ENCODE results near the gene ZCCHC9. TPM values are rescaled to one million over a fixed set of nuclear protein-coding genes. Genes with fewer than 3 reads are reported as not detected.
"Not testable (repeated sequence)": the region's sequence is repeated elsewhere in the genome, so short reads cannot be mapped to it uniquely, and the experiment has no call there.

The ZCCHC9 gene
- polyA plus RNA-seq, 1 experiment = 10.7 TPM

DNA sequence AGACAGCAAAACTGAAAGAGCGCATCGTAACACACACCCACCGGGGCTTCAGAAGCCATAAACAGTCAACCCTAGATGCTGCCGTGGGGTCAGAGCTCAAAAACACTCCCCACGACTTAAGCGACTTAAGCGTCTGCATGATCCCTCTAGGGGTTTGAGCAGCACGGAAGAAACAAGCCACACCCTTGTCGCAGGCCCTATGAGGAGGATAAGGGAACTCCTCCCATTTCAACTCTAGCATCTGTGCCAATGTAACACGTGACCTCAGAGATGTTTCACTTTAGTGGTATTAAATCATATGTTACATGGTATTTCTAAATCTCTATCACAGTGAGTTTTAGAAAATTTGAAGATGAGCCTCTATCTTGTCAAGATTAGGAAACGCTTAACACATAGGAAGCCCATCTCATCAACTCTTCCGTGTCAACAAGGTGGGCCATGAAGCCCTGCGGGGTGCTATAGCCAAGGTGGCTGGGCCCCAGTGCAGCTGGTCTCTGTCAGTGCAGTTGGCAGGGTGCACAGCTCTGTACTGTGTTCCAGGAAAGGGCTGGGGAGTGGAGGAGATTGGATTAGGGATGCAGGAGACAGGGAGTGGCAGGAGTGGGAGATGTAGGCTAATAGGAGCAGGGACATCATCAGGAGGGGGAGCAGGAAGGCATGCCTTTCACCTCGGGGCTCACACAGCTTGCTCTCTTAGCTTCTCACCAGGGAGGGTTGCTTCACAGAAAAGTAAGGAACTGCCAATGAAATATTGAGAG lies 33.1 kb downstream of the ZCCHC9 start:
- H3K27me3 ChIP-seq (ENCODE audit: control insufficient read depth, insufficient read depth, low read length) = no peaks in the 10 kb centered on the region
- ChIA-PET CTCF (interaction anchor here (1.0 kb wide), 1 partner anchor 15 kb away, joined by 3 read pairs; no protein-coding TSS in a partner anchor), POLR2A (no interaction called here)
- no peak overlapping the region for H3K4me3 ChIP-seq (ENCODE audit: low read depth, low read length)
- TF ChIP-seq, protein P1, sequence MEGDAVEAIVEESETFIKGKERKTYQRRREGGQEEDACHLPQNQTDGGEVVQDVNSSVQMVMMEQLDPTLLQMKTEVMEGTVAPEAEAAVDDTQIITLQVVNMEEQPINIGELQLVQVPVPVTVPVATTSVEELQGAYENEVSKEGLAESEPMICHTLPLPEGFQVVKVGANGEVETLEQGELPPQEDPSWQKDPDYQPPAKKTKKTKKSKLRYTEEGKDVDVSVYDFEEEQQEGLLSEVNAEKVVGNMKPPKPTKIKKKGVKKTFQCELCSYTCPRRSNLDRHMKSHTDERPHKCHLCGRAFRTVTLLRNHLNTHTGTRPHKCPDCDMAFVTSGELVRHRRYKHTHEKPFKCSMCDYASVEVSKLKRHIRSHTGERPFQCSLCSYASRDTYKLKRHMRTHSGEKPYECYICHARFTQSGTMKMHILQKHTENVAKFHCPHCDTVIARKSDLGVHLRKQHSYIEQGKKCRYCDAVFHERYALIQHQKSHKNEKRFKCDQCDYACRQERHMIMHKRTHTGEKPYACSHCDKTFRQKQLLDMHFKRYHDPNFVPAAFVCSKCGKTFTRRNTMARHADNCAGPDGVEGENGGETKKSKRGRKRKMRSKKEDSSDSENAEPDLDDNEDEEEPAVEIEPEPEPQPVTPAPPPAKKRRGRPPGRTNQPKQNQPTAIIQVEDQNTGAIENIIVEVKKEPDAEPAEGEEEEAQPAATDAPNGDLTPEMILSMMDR (IDR thresholded peaks at IDR 0.05; ENCODE audit: insufficient read depth, low read depth, low read length) = no peak
- no peak for DNase-seq (ENCODE audit: low read depth)
- no peaks in the 10 kb centered on the region for H3K36me3 ChIP-seq (ENCODE audit: control insufficient read depth, insufficient read depth, low read length)

DNA sequence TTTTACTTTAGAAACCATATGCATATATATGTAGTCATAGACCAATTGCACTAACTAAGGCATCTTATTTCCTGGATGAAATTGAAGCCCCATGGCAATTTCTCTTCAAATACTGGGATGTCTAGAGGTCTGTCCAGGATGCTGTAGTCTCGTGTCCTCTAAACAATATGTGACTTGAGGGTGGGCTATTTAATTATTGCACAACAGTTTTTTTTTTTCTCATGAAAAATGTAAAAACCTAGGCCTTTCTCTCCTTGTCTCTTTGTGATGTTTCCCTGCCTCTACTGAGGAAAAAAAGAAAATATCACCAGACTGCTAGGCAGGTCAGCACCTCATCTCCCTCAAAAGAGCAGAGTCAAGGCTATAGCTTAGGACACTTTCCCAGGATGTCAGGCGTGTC lies 34.6 kb downstream of the ZCCHC9 start:
- TF ChIP-seq, protein P1 (IDR thresholded peaks at IDR 0.05; ENCODE audit: insufficient read depth, low read depth, low read length) = no peak
- CTCF ChIA-PET = interaction anchor here (1.1 kb wide), 1 partner anchor 17 kb away, joined by 3 read pairs; no protein-coding TSS in a partner anchor
- POLR2A ChIA-PET = no interaction called here
- Histone ChIP-seq H3K4me3 (ENCODE audit: low read depth, low read length) (no peak overlapping the region), H3K36me3 (ENCODE audit: control insufficient read depth, insufficient read depth, low read length) (no peaks in the 10 kb centered on the region), H3K27me3 (ENCODE audit: control insufficient read depth, insufficient read depth, low read length) (no peaks in the 10 kb centered on the region)
- DNase-seq (ENCODE audit: low read depth) = no peak

DNA sequence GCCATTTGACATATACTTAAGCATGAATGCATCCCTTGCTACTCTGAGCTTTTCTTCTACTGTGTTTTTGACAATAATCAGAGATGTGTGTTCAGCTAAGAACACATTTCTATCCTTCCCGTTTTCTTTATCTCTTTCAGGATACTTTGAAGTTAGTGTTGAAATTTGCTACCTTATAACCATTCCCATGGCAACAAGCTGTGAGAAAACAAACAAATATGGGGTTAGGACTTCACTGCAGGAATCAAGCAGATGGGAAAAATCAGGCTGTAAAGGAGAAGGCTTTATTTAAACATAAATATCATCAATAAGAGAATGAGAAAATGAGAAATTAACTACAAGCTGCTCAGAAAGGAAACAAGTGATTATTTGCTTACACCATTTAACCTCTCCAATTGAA lies 35.2 kb downstream of the ZCCHC9 start:
- DNase-seq (ENCODE audit: low read depth) = no peak
- no peaks in the 10 kb centered on the region for H3K27me3 ChIP-seq (ENCODE audit: control insufficient read depth, insufficient read depth, low read length)
- no peaks in the 10 kb centered on the region for H3K36me3 ChIP-seq (ENCODE audit: control insufficient read depth, insufficient read depth, low read length)
- ChIA-PET CTCF (interaction anchor here (1.1 kb wide), 1 partner anchor 18 kb away, joined by 3 read pairs; no protein-coding TSS in a partner anchor), POLR2A (no interaction called here)
- H3K4me3 ChIP-seq (ENCODE audit: low read depth, low read length) = no peak overlapping the region
- TF ChIP-seq, protein P1 (IDR thresholded peaks at IDR 0.05; ENCODE audit: insufficient read depth, low read depth, low read length) = no peak

DNA sequence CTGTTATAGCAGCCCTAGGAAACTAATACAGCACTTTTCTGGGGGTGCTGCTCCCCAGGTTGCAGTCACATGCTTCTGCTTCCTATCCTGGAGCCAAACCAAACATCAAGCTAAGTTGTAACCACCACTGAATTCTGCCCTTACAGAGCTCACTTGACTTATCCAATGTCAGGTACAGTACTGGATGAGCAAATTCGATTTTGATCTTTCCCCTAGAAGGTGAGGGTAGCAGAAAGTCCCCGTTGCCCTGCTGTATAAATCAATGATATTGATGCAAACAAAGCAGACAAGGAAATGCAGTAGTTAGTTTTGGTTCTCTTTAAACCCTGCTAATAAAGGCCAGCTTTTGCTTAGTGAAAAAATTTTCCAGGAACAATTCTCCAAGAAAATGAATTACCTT lies 36.4 kb downstream of the ZCCHC9 start:
- DNase-seq (ENCODE audit: low read depth) = no peak
- Histone ChIP-seq H3K36me3 (ENCODE audit: control insufficient read depth, insufficient read depth, low read length) (no peaks in the 10 kb centered on the region), H3K4me3 (ENCODE audit: low read depth, low read length) (no peak overlapping the region), H3K27me3 (ENCODE audit: control insufficient read depth, insufficient read depth, low read length) (no peaks in the 10 kb centered on the region)
- ChIA-PET CTCF (no interaction called here), POLR2A (interaction anchor here (0.6 kb wide), 1 partner anchor 46 kb away, joined by 4 read pairs; no protein-coding TSS in a partner anchor)
- TF ChIP-seq, protein P1 (IDR thresholded peaks at IDR 0.05; ENCODE audit: insufficient read depth, low read depth, low read length) = no peak

DNA sequence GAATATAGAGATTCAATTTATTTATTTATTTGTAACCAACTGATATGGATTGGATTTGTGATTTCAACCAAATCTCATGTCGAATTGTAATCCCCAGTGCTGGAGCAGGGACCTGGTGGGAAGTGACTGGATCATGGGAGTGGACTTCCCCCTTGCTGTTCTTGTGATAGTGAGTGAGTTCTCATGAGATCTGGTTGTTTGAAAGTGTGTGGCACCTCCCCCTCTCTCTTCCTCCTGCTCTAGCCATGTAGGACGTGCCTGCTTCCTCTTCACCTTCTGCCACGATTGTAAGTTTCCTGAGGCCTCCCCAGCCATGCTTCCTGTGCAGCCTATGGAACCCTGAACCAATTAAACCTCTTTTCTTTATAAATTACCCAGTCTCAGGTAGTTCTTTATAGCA lies 36.8 kb downstream of the ZCCHC9 start:
- DNase-seq (ENCODE audit: low read depth); CTCF ChIA-PET; H3K27me3 ChIP-seq (ENCODE audit: control insufficient read depth, insufficient read depth, low read length); H3K36me3 ChIP-seq (ENCODE audit: control insufficient read depth, insufficient read depth, low read length); H3K4me3 ChIP-seq (ENCODE audit: low read depth, low read length): not testable (repeated sequence)
- POLR2A ChIA-PET = interaction anchor here (0.6 kb wide), 1 partner anchor 45 kb away, joined by 4 read pairs; no protein-coding TSS in a partner anchor

All from BJ (cell line).